Tibial nerve (tissue), 4 donors: ENCODE measurements around the gene SLC2A5.
"Not testable (repeated sequence)": the region's sequence is repeated elsewhere in the genome, so short reads cannot be mapped to it uniquely, and the experiment has no call there.

ENCODE experiments used
- CTCF ChIP-seq, 5 experiments: fragments of 200-600 bp in 3 of 5; fragments of 450-650 bp in 2 of 5; sonication (generic) in 3 of 5; IDR thresholded peaks; one replicate each; pipeline ENCODE4 v1.5.1; 2016 to 2019; ENCODE audit warnings: antibody characterized with exemption in 5 of 5, mild to moderate bottlenecking in 3 of 5, moderate library complexity in 2 of 5
- EP300 ChIP-seq, 2 donors: sonication (generic); formaldehyde crosslinking; IDR thresholded peaks; one replicate each; pipeline ENCODE4 v1.6.1; 2017; ENCODE audit warnings: antibody characterized with exemption in 2 of 2, mild to moderate bottlenecking in 1 of 2
- POLR2A ChIP-seq, 2 donors: fragments of 450-650 bp; IDR thresholded peaks; one replicate each; pipeline ENCODE4 v1.6.1; 2017; ENCODE audit warnings: antibody characterized with exemption in 2 of 2, mild to moderate bottlenecking in 2 of 2, moderate library complexity in 2 of 2

- TF ChIP-seq CTCF, POLR2A, EP300 (IDR thresholded peaks at IDR 0.05): not testable (repeated sequence)
These were observed 75.3 kb downstream of the SLC2A5 start for GRCh38 chr1:8993962-8994675.
